DMS114 treated with DMSO at 0.1 percent for 48 hours (cell line): ENCODE results near the gene PFKP.
"Not testable (repeated sequence)": the region's sequence is repeated elsewhere in the genome, so short reads cannot be mapped to it uniquely, and the experiment has no call there.

Source experiments
- DNase-seq: peaks from one replicate; lab custom pipeline; 2025; ENCODE audit not compliant: unreplicated experiment; lab: John Stamatoyannopoulos, UW

The PFKP gene

GRCh38 chr10:3046981-3047547 is 20.3 kb upstream of the PFKP start:
- DNase-seq, result no peak

DNA sequence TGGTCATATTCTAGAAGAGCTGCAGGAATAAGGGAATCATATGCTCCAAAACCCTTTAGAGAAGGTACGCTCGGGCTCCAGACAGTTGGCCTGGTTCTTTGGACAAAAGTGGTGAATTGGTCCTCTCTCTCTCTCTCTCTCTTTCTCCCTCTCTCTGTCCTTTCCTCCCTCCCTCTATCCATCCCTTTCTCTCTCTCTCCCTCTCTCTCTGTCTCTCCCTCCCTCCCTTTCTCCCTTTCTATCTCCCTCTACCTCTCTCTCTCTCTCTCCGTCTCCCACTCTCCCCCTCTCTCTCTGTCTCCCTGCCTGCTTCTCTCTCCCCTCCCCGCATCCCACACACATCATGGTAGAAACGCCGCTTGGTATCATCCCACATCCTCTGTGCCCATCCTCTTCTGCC is 19.8 kb upstream of the PFKP start:
- DNase-seq, result no peak

DNA sequence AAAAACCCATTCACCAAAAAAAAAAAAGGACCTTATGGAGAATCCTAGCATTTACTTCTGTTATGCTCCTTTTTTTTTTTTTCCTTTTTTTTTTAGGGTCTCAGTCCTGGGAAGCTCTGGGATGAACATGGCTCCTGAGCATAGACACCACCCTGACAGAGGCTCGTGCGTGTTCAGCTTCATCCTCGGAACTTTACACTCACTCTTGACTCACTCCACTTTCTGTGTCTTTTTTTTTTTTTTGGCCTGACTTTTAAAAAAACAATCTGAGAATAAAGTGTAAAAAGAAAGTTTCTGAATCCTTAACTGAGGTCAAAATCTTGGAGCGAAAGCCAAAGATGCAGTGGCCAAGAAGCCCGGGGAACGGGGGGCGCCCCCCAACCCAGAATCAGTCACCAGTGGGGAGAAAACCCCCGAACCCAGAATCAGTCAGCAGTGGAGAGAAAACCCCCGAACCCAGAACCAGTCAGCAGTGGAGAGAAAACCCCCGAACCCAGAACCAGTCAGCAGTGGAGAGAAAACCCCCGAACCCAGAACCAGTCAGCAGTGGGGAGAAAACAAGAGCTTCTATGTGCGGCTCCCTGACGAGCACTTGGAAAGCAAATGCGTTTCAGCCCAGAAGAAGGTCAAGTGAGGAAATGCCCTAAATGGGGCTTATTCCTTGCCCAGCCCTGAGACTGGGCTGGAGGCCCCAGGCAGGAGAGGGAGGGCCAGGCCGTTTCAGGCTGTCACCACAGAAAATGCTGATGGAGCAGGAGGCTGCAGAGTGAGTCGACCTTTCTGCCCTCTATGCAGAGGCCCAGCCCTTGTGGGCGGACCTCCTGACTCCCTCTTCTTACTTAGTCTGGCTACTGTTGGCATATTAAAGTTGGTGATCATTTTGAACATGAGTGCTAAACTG is 19.0 kb upstream of the PFKP start:
- no peak for DNase-seq

GRCh38 chr10:3051692-3052091 is 15.7 kb upstream of the PFKP start:
- DNase-seq, result no peak

GRCh38 chr10:3053155-3053554 is 14.2 kb upstream of the PFKP start:
- DNase-seq, result no peak

- DNase-seq, result no peak
These were observed 13.0 kb upstream of the PFKP start for GRCh38 chr10:3054183-3054850.

GRCh38 chr10:3054851-3055199 is 12.5 kb upstream of the PFKP start:
- DNase-seq, result no peak

- DNase-seq, result no peak
These were observed 10.9 kb upstream of the PFKP start for GRCh38 chr10:3056280-3057037.

DNA sequence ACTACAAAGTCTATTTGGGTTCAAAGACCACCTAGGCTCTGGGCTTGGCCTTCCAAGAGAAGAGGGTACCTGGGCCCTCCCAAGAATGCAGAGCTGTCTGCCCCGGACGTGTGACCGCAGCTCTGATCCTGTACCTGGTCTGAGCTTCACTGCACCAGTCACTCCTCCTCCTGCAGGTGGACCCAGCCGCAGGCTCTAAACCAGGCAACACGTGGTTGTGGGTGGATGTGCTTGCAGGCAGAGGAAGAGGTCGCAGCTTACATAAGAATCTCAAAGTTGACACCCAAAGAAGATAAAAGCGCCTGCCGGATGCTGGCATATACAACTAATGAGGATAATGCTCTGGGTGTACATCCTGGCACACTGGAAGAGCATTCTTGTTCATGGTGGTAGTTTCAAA is 9.4 kb upstream of the PFKP start:
- DNase-seq, result no peak

DNA sequence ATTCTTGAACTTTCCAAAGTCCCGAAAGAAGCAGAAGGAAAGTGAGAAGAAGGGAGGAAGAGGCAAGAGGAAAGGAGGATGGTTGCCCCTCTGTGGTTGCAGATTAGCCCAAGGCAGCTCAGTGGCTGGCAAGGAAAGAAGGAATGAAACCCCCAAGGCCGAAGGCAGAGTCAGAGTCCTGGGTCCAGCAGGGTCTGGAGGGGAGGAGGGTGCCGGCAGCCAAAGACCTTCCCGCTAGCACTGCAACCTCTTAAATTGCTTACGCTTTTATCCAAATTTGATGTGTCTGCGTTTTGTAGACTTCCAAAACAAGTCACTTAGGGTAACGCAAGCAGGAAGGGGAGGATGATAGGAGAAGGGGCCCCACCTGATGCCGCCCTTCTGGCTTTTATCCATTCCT is 7.4 kb upstream of the PFKP start:
- DNase-seq, result no peak

DNA sequence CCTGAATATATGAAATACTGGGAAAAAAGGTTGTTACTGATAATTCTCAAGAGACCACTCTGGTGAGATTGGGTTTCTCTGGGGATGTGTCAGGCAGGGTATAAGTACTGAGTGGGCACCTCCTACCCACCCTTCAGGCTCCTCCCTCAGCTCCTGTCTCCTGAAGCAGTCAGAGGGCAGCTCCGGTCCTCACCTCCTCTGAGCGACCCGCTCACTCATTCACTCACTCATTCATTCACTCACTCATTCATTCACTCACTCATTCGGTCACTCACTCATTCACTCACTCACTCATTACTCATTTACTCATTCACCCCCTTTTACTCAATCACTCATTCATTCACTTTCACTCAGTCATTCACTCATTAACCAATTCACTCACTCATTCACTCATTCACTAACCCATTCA is 6.9 kb upstream of the PFKP start:
- no peak for DNase-seq

DNA sequence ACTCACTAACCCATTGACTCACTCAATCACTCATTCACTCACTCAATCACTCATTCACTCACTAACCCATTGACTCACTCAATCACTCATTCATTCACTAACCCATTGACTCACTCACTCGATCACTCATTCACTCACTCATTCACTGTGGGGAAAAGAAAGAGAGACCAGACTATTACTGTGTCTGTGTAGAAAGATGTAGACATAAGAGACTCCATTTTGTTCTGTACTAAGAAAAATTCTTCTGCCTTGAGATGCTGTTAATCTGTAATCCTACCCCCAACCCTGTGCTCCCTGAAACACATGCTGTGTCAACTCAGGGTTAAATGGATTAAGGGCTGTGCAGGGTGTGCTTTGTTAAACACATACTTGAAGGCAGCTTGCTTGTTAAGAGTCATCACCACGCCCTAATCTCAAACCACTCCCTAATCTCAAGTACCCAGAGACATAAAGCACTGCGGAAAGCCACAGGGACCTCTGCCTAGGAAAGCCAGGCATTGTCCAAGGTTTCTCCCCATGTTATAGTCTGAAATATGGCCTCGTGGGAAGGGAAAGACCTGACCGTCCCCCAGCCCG is 5.9 kb upstream of the PFKP start:
- DNase-seq, result not testable (repeated sequence)

DNA sequence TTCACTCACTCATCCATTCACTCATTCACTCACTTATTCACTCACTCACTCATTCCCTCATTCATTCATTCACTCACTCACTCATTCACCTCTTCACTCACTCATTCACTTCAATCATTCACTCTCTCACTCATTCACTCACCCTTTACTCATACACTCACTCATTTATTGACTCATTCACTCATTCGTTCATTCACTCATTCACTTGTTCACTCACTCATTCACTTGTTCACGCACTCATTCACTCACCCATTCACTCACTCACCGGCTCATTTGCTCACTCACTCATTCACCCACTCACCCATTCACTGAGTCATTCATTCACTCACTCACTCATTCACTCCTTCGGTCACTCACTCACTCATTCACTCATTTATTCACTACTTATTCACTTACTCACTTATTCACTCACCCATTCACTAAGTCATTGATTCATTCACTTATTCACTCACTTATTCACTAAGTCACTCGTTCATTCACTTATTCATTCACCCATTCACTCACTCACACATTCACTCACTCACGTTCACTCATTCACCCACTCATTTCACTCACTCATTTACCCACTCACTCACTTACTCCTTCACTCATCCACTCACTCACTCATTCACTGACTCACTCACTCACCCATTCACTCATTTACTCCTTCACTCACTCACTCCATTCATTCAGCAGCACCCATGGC is 4.7 kb upstream of the PFKP start:
- DNase-seq, result no peak

GRCh38 chr10:3064423-3064822 is 2.9 kb upstream of the PFKP start:
- no peak for DNase-seq

DNA sequence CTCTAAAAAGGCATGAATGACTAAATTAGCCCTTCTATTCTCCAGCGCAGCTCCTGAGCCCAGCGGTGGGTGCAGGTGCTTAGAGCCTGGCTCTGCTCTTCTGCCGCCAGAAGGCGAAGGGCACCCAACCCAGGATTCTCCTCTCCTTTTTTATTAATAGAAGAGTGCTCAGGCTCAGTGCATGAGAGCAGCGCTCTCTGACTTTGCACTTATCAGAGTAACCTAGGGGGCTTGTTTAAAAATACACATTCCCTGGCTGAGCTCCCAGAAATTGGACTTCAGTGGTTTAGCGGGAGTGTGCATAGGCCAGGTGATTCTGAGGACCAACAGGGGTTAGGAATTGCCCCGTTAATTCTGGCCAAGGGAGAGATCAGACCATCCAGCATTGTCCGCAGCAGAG is 1.7 kb upstream of the PFKP start:
- DNase-seq, result no peak

DNA sequence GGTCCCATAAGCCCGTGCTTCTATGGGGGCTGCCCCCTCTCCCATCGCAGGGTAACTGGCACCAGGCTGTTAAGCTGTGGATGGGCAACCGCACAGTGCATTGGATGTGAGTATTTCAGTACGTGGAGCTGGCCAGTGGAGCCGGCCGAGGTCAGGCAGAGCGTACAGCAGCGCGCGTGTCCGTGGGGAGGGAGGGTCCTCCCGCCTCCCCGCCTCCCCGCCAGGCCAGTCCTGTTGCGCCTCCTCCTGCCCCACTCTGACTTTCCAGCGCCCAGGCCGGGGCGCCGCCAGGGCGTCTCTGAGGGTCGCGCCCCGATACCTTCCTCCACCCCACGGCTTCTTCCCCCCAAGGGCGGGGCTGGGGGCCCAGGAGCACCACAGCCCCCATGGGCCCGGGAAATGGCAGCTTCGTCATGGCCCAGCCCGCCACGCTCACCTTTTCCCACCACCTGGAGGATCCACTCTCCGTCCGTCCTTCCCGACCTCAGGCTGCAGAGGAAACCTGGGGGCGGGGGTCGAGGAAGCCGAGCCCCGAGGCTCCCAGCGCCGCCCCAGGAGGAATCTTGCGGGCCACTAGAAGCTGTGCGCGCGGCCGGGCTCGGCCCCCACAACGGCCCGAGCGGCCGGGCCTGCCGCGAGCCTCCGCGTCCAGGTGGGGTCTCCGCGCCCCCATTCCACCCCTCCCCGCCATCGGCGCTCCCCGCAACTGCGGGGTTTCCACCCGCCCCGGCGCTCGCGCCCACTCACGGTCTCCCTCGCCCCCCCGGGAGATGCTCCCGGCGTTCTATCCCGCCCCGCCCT is 831 bp upstream of the PFKP start:
- no peak for DNase-seq

DNA sequence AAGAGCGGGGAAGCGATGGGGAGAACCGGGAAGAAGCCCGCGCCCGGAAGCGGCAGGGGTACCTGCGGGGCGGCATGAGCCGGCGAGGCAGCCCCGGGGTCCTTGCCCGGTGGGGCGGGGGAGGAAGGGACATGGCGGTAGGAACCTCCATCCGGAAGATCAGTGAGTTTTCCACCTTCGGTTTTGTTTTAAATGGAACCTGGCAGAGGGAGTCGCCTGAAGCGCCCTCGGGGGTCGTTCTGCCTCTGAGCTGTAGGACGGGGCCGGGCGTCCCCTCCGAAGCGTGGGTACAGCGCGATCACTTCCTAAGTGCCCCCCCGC is 471 bp downstream of the PFKP start:
- no peak for DNase-seq

DNA sequence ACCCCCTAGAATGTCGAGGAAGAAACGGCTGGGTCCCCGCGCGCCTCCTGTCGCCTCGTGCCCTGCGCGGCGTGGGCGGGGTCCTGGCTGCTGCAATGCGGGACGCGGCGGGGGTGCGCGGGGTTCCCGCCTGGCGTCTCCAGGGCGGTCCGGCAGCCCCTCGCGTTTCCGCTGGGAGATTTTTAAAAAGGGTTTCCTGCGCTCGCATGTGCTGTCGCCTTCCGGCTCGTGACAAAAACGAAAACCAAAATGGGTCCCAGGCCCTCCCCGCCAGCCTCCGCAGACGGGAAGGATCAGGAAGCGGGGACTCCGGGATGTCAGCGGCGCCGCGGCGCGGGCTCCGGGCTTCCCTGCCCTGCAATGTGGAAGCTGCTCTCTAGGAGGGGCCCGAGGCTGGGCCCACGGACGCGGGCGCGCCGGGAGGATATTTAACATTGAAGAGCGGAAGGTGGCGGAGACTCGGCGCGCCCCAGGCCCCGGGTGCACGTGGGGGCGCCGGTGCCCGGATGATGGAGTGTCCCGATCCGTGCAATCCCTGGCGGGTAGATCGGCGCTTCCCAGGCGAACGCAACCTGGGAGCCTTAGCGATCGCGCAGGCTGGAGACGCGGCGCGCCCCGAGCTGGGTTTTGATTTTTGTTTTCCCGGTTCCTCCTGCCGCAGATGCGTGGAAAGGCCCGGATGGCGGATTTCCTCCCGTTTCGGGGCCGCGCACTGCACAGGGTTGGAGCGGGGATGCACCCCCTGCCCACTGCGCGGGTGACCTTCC is 1.0 kb downstream of the PFKP start:
- DNase-seq, result no peak
